ENCODE data around the gene IPMK.

IPMK gene

GRCh38 chr10:58275908-58276307 lies 8.2 kb upstream of the IPMK start:
- TF ChIP-seq, protein P1, sequence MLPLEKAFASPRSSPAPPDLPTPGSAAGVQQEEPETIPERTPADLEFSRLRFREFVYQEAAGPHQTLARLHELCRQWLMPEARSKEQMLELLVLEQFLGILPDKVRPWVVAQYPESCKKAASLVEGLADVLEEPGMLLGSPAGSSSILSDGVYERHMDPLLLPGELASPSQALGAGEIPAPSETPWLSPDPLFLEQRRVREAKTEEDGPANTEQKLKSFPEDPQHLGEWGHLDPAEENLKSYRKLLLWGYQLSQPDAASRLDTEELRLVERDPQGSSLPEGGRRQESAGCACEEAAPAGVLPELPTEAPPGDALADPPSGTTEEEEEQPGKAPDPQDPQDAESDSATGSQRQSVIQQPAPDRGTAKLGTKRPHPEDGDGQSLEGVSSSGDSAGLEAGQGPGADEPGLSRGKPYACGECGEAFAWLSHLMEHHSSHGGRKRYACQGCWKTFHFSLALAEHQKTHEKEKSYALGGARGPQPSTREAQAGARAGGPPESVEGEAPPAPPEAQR (tag by site-specific recombination; IDR thresholded peaks at IDR 0.05), result no peak
- ChIA-PET CTCF (interaction anchor here (2.0 kb wide), 1 partner anchor 15 kb away, joined by 8 read pairs; no protein-coding TSS in a partner anchor), POLR2A (no interaction called here)
- H3K4me1 ChIP-seq (ENCODE audit: control insufficient read depth, insufficient read depth, low read length), result no peaks in the 10 kb centered on the region
- no peaks in the 10 kb centered on the region for H3K9me3 ChIP-seq (ENCODE audit: control insufficient read depth, insufficient read depth, low read depth, low read length)
- H3K27ac ChIP-seq (ENCODE audit: extremely low read depth, low read depth, low read length), result no peak overlapping the region
- peaks cover 8 to 30% of the 10 kb centered on the region in 2 experiments; a peak in 2 of 3 replicates for H3K36me3 ChIP-seq (ENCODE audit: control insufficient read depth in 2 of 2, insufficient read depth in 1 of 2, low read length in 2 of 2)
- H3K4me3 ChIP-seq (ENCODE audit: low read depth, low read length), result no peak overlapping the region

GRCh38 chr10:58275261-58275660 lies 7.6 kb upstream of the IPMK start:
- TF ChIP-seq ZNF354C (tag by site-specific recombination; IDR thresholded peaks at IDR 0.05; ENCODE audit: borderline replicate concordance, low read depth), result no peak
- TF ChIP-seq ZNF704 (tag by site-specific recombination; IDR thresholded peaks at IDR 0.05), result no peak
- no peak for TF ChIP-seq PRDM1 (tag by site-specific recombination; IDR thresholded peaks at IDR 0.05)
- Histone ChIP-seq H3K9me3 (ENCODE audit: control insufficient read depth, insufficient read depth, low read depth, low read length) (no peaks in the 10 kb centered on the region), H3K4me3 (ENCODE audit: low read depth, low read length) (no peak overlapping the region), H3K4me1 (ENCODE audit: control insufficient read depth, insufficient read depth, low read length) (no peaks in the 10 kb centered on the region), H3K27ac (ENCODE audit: extremely low read depth, low read depth, low read length) (no peak overlapping the region), H3K36me3 (ENCODE audit: control insufficient read depth in 2 of 2, insufficient read depth in 1 of 2, low read length in 2 of 2) (peaks cover 8 to 29% of the 10 kb centered on the region in 2 experiments; a peak in 2 of 3 replicates)
- POLR2A ChIA-PET, result no interaction called here
- CTCF ChIA-PET, result interaction anchor here (1.4 to 2.0 kb wide), 2 partner anchors 10 to 15 kb away, joined by 6 to 8 read pairs; no protein-coding TSS in a partner anchor

DNA sequence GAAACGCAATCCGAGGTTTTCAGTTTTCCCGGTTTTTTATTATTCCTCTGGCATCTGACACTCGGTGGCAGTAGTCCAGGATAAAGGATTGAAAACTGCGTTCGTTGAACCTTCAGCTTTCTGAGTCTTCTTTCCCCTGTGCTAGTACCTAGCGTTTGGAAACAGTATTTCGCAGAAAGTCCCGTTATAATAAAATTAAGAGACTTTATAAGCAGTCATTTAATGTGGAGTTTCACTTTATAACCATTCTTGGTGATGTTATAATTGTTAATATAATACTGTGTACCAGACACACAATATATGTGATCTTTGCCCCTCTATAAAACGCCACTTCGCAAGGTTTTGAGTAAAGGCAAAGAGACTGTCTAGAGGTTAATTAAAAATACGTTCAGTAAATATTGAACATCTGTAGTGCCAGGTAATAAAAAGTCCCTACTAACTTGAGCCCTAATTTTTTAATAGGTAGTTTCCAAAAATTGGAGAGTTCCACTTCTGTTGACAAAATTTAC lies 2.1 kb upstream of the IPMK start:
- TF ChIP-seq ZNF548 (tag by site-specific recombination; IDR thresholded peaks at IDR 0.05) (no peak), FEZF1 (tag by site-specific recombination; IDR thresholded peaks at IDR 0.05) (0 out of 2 replicates have a peak, but pooled peaks have one; percentile 1), ZNF311 (tag by site-specific recombination; IDR thresholded peaks at IDR 0.05; ENCODE audit: borderline replicate concordance) (no peak), ZBTB44 (tag by site-specific recombination; IDR thresholded peaks at IDR 0.05) (no peak), PRDM1 (tag by site-specific recombination; IDR thresholded peaks at IDR 0.05) (0 out of 2 replicates have a peak, but pooled peaks have one; percentile 3), ZNF140 (tag by site-specific recombination; IDR thresholded peaks at IDR 0.05) (no peak), ZNF366 (tag by site-specific recombination; conservative IDR thresholded peaks at IDR 0.05) (0 out of 2 replicates have a peak, but pooled peaks have one; percentile 8), ZNF785 (tag by site-specific recombination; IDR thresholded peaks at IDR 0.05) (no peak), ZNF24 (tag by site-specific recombination; IDR thresholded peaks at IDR 0.05) (no peak), ZNF660 (tag by site-specific recombination; IDR thresholded peaks at IDR 0.05) (peak; percentile 34; the same call in 1 of the 2 replicates), ZFP37 (tag by site-specific recombination; IDR thresholded peaks at IDR 0.05) (no peak), ZNF221 (tag by site-specific recombination; IDR thresholded peaks at IDR 0.05; ENCODE audit: borderline replicate concordance) (no peak)
- TF ChIP-seq, protein P2, sequence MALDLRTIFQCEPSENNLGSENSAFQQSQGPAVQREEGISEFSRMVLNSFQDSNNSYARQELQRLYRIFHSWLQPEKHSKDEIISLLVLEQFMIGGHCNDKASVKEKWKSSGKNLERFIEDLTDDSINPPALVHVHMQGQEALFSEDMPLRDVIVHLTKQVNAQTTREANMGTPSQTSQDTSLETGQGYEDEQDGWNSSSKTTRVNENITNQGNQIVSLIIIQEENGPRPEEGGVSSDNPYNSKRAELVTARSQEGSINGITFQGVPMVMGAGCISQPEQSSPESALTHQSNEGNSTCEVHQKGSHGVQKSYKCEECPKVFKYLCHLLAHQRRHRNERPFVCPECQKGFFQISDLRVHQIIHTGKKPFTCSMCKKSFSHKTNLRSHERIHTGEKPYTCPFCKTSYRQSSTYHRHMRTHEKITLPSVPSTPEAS (tag by site-specific recombination; IDR thresholded peaks at IDR 0.05), result no peak
- Histone ChIP-seq H3K36me3 (ENCODE audit: control insufficient read depth in 2 of 2, insufficient read depth in 1 of 2, low read length in 2 of 2) (no peaks in the 10 kb centered on the region), H3K27ac (ENCODE audit: extremely low read depth, low read depth, low read length) (peak overlapping the region; percentile 94), H3K4me1 (ENCODE audit: control insufficient read depth, insufficient read depth, low read length) (no peaks in the 10 kb centered on the region), H3K4me3 (ENCODE audit: low read depth, low read length) (peak overlapping the region; percentile 52), H3K9me3 (ENCODE audit: control insufficient read depth, insufficient read depth, low read depth, low read length) (no peaks in the 10 kb centered on the region)
- ChIA-PET CTCF (interaction anchor here (2.7 kb wide), 1 partner anchor 93 kb away, joined by 10 read pairs; no protein-coding TSS in a partner anchor), POLR2A (interaction anchor here (1.6 kb wide), 1 partner anchor 21 kb away, joined by 12 read pairs; no protein-coding TSS in a partner anchor)

Data from HEK293 (cell line).